ENCODE data around the gene NCOA4. TPM values are rescaled to one million over a fixed set of nuclear protein-coding genes. Genes with fewer than 3 reads are reported as not detected.
"Not testable (repeated sequence)": the region's sequence is repeated elsewhere in the genome, so short reads cannot be mapped to it uniquely, and the experiment has no call there.

The NCOA4 gene
- total RNA-seq, 1 experiment from 2014 or later: 61.7 TPM

DNA sequence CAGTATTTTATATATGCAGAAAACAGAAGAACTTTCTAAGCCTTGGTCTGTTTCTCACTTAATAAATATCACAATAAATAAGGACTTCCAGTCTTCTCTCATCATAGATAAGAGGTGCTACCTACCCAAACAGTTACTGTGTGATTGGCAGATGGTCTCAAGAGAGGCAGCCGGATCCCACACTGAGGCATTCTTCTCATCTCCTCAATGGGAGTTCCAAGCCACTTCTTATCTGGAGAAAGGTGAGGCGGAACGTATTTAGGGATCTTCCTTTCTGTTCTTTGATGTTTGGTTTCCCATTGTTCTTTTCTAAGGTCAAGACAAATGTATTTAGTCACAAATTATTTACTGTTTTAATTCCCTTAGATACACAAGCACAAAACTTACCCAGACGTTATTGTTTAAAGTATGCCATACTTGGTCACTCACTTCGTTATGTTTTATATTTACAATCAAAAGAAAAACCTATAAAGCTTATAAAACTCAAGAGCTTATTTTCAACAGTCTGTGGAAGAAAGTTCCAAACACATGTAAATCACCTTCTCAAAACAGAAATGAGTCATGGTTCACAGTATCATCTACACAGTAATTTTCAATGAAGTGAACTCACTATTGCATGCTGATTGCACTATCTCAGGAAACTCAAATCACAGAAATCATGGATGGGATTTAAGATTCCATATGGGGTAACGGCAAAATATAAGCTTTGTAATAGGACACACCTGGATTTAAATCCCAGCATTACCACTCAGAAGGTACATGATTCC lies 67.6 kb downstream of the NCOA4 start:
- peaks cover 10% of the 10 kb centered on the region for H3K79me2 ChIP-seq (ENCODE audit: low read length)
- BruUV-seq (replicated peaks): TSS peak; percentile 49
- CTCF ChIA-PET; H3K4me2 ChIP-seq (ENCODE audit: low read length); H3K9me3 ChIP-seq (ENCODE audit: low read length); H3K9me2 ChIP-seq (replicated peaks; ENCODE audit: low read length); H3F3A ChIP-seq (ENCODE audit: low read length, unreplicated experiment); H2AFZ ChIP-seq (ENCODE audit: low read length); DNase-seq; POLR2A ChIA-PET (ENCODE audit: unreplicated experiment); intact Hi-C loops (cut with micrococcal nuclease); H3K27me3 ChIP-seq (ENCODE audit: low read length); H3K9ac ChIP-seq (ENCODE audit: low read length); H3K4me1 ChIP-seq (ENCODE audit: insufficient read depth, low read length); H3K4me3 ChIP-seq (ENCODE audit: low read length); H3K27ac ChIP-seq (ENCODE audit: low read length); H4K20me1 ChIP-seq (ENCODE audit: low read length); H3K36me3 ChIP-seq (ENCODE audit: low read depth, low read length): not testable (repeated sequence)
- peak; percentile 35; the same call in 1 of the 2 replicates for ATAC-seq

DNA sequence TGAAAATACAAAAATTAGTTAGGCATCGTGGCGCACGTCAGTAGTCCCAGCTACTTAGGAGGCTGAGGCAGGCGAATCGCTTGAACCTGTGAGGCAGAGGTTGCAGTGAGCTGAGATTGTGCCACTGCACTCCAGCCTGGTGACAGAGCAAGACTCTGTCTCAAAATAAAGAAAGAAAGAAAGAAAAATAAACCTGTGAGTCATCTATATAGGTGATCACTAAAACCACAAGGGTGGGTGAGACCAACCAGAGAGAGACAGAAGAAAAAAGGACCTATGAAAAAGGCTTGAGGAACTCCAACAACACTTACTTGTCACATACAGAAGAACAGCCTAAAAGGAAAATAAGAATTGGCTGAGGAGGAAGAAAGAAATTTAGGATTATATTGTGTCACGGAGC lies 72.5 kb downstream of the NCOA4 start:
- H3K27me3 ChIP-seq (ENCODE audit: low read length); H2AFZ ChIP-seq (ENCODE audit: low read length); H3K9me2 ChIP-seq (replicated peaks; ENCODE audit: low read length); DNase-seq; H3F3A ChIP-seq (ENCODE audit: low read length, unreplicated experiment); H4K20me1 ChIP-seq (ENCODE audit: low read length); H3K9me3 ChIP-seq (ENCODE audit: low read length); POLR2A ChIA-PET (ENCODE audit: unreplicated experiment); BruUV-seq (replicated peaks); H3K79me2 ChIP-seq (ENCODE audit: low read length); intact Hi-C loops (cut with micrococcal nuclease); H3K9ac ChIP-seq (ENCODE audit: low read length); H3K4me3 ChIP-seq (ENCODE audit: low read length); H3K4me2 ChIP-seq (ENCODE audit: low read length); H3K4me1 ChIP-seq (ENCODE audit: insufficient read depth, low read length); CTCF ChIA-PET; H3K36me3 ChIP-seq (ENCODE audit: low read depth, low read length); H3K27ac ChIP-seq (ENCODE audit: low read length): not testable (repeated sequence)
- ATAC-seq: peak; percentile 18; the same call in 1 of the 2 replicates

DNA sequence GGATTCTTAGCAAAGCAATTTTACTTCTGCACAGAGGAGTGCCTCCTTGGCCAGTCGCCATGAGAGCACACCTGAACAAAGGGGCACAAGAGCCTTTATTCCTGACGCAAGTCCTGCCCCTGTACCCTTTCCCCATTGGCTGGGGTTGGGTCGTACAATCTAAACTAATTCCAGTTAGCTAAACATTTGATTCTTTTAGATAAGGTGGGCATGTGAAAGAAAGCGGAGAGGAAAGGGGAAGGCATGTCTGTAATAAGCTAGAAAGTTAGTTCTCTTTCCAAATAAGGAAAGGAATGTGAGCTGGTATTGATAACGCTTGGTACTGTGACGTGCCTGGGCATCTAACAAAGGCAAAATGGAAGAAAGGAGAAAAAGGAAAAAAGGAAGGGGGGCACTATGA lies 73.8 kb downstream of the NCOA4 start:
- DNase-seq; H3K27me3 ChIP-seq (ENCODE audit: low read length); intact Hi-C loops (cut with micrococcal nuclease); H3K4me3 ChIP-seq (ENCODE audit: low read length); H2AFZ ChIP-seq (ENCODE audit: low read length); H3K79me2 ChIP-seq (ENCODE audit: low read length); H3K4me1 ChIP-seq (ENCODE audit: insufficient read depth, low read length); H3F3A ChIP-seq (ENCODE audit: low read length, unreplicated experiment); H3K9me2 ChIP-seq (replicated peaks; ENCODE audit: low read length); POLR2A ChIA-PET (ENCODE audit: unreplicated experiment); CTCF ChIA-PET; H3K9ac ChIP-seq (ENCODE audit: low read length); ATAC-seq; BruUV-seq (replicated peaks); H3K36me3 ChIP-seq (ENCODE audit: low read depth, low read length); H3K4me2 ChIP-seq (ENCODE audit: low read length); H4K20me1 ChIP-seq (ENCODE audit: low read length); H3K27ac ChIP-seq (ENCODE audit: low read length); H3K9me3 ChIP-seq (ENCODE audit: low read length): not testable (repeated sequence)

Other genes with a start within 250 kb of the NCOA4 start
- 6.3 and 11.4 TPM in 2 replicates for gene AGAP4, start 183.1 kb downstream of the NCOA4 start, total RNA-seq (2014; rRNA removed)
- 97.9 and 99.2 TPM in 2 replicates for gene TIMM23, start 58.1 kb downstream of the NCOA4 start, total RNA-seq (2014; rRNA removed)
- not detected in 2 replicates for gene MSMB, start 15.6 kb upstream of the NCOA4 start, total RNA-seq (2014; rRNA removed)